ENCODE data around the gene C4A. TPM values are rescaled to one million over a fixed set of nuclear protein-coding genes. Genes with fewer than 3 reads are reported as not detected.
"Not testable (repeated sequence)": the region's sequence is repeated elsewhere in the genome, so short reads cannot be mapped to it uniquely, and the experiment has no call there.

C4A gene
- total and polyA plus RNA-seq, 2 of the 8 experiments (the other 6 are each of a cell fraction or from before 2014, with no cell fraction given): 0.62 to 2.4 TPM

GRCh38 chr6:32012941-32013617 is 31.2 kb downstream of the C4A start:
- H3K9ac ChIP-seq (replicated peaks in 1 of 4; ENCODE audit: extremely low read depth in 1 of 4, low read depth in 3 of 4, low read length in 3 of 4); H3K79me2 ChIP-seq (ENCODE audit: control insufficient read depth in 1 of 2, insufficient read depth in 2 of 2, low read length in 2 of 2); H3K23me2 ChIP-seq (ENCODE audit: low read depth, low read length); H3K4me3 ChIP-seq (ENCODE audit: extremely low read depth in 1 of 4, insufficient read depth in 2 of 4, low read depth in 3 of 4, low read length in 4 of 4); H3K4me1 ChIP-seq (replicated peaks in 1 of 4; ENCODE audit: control insufficient read depth in 3 of 4, insufficient read depth in 4 of 4, low read length in 3 of 4); H3K56ac ChIP-seq (replicated peaks; ENCODE audit: insufficient read length, low read depth, low read length); H3K9me3 ChIP-seq (ENCODE audit: insufficient read depth in 2 of 2, low read depth in 1 of 2, low read length in 1 of 2); H3K23ac ChIP-seq (ENCODE audit: insufficient read length); H4K8ac ChIP-seq (ENCODE audit: extremely low read depth, insufficient read depth, low read length); H3K27ac ChIP-seq (ENCODE audit: low read depth, low read length); H3K79me1 ChIP-seq (ENCODE audit: low read depth, low read length); H2BK120ac ChIP-seq (replicated peaks; ENCODE audit: low read depth, low read length); H2BK5ac ChIP-seq (ENCODE audit: low read depth, low read length); H2AFZ ChIP-seq (ENCODE audit: low read length); H3K36me3 ChIP-seq (ENCODE audit: control insufficient read depth in 2 of 4, insufficient read depth in 4 of 4, low read length in 3 of 4); H3K4me2 ChIP-seq (ENCODE audit: insufficient read depth in 1 of 2, low read depth in 2 of 2, low read length in 2 of 2); H3K4ac ChIP-seq (replicated peaks; ENCODE audit: insufficient read length, low read depth, low read length); H4K91ac ChIP-seq (replicated peaks; ENCODE audit: insufficient read length, low read length); H4K20me1 ChIP-seq (replicated peaks in 1 of 2; ENCODE audit: control insufficient read depth in 1 of 2, insufficient read depth in 2 of 2, low read length in 2 of 2); POLR2A ChIA-PET (ENCODE audit: partially characterized antibody); H2BK20ac ChIP-seq (ENCODE audit: low read length); H2AK5ac ChIP-seq (ENCODE audit: low read depth, low read length); FAIRE-seq; H2BK12ac ChIP-seq (ENCODE audit: low read depth, low read length); H3K18ac ChIP-seq (ENCODE audit: extremely low read depth, low read length); H3K27me3 ChIP-seq (replicated peaks in 1 of 4; ENCODE audit: control insufficient read depth in 3 of 4, extremely low read depth in 1 of 4, insufficient read depth in 3 of 4, low read length in 3 of 4); H2BK15ac ChIP-seq (ENCODE audit: low read length); H4K5ac ChIP-seq (ENCODE audit: insufficient read length, low read depth, low read length); CTCF ChIA-PET (ENCODE audit: partially characterized antibody); H3K14ac ChIP-seq (ENCODE audit: insufficient read length): not testable (repeated sequence)
- WGBS, 2 experiments (ENCODE audit: extremely low coverage in 1 of 2, insufficient coverage in 1 of 2, insufficient read length in 1 of 2, insufficient replicate concordance in 2 of 2, low coverage in 1 of 2, low lambda C conversion rate in 2 of 2, missing lambda C conversion rate in 1 of 2): no CpG with 5 or more reads among the region's 17 CpGs
- peak in 1 of 2 experiments; percentile 20 for DNase-seq (ENCODE audit: low read depth in 1 of 2, low spot score in 2 of 2)

- H3K56ac ChIP-seq (replicated peaks; ENCODE audit: insufficient read length, low read depth, low read length); H4K20me1 ChIP-seq (replicated peaks in 1 of 2; ENCODE audit: control insufficient read depth in 1 of 2, insufficient read depth in 2 of 2, low read length in 2 of 2); H2BK20ac ChIP-seq (ENCODE audit: low read length); H3K27ac ChIP-seq (ENCODE audit: low read depth, low read length); POLR2A ChIA-PET (ENCODE audit: partially characterized antibody); DNase-seq (ENCODE audit: low read depth in 1 of 2, low spot score in 2 of 2); H3K4me2 ChIP-seq (ENCODE audit: insufficient read depth in 1 of 2, low read depth in 2 of 2, low read length in 2 of 2); H3K4me3 ChIP-seq (ENCODE audit: extremely low read depth in 1 of 4, insufficient read depth in 2 of 4, low read depth in 3 of 4, low read length in 4 of 4); H3K79me2 ChIP-seq (ENCODE audit: control insufficient read depth in 1 of 2, insufficient read depth in 2 of 2, low read length in 2 of 2); H3K14ac ChIP-seq (ENCODE audit: insufficient read length); H3K18ac ChIP-seq (ENCODE audit: extremely low read depth, low read length); H3K27me3 ChIP-seq (replicated peaks in 1 of 4; ENCODE audit: control insufficient read depth in 3 of 4, extremely low read depth in 1 of 4, insufficient read depth in 3 of 4, low read length in 3 of 4); H2AFZ ChIP-seq (ENCODE audit: low read length); H4K5ac ChIP-seq (ENCODE audit: insufficient read length, low read depth, low read length); H2BK5ac ChIP-seq (ENCODE audit: low read depth, low read length); H3K36me3 ChIP-seq (ENCODE audit: control insufficient read depth in 2 of 4, insufficient read depth in 4 of 4, low read length in 3 of 4); H3K23ac ChIP-seq (ENCODE audit: insufficient read length); H3K9ac ChIP-seq (replicated peaks in 1 of 4; ENCODE audit: extremely low read depth in 1 of 4, low read depth in 3 of 4, low read length in 3 of 4); H3K23me2 ChIP-seq (ENCODE audit: low read depth, low read length); H2BK120ac ChIP-seq (replicated peaks; ENCODE audit: low read depth, low read length); H2AK5ac ChIP-seq (ENCODE audit: low read depth, low read length); H2BK15ac ChIP-seq (ENCODE audit: low read length); H3K4me1 ChIP-seq (replicated peaks in 1 of 4; ENCODE audit: control insufficient read depth in 3 of 4, insufficient read depth in 4 of 4, low read length in 3 of 4); H3K9me3 ChIP-seq (ENCODE audit: insufficient read depth in 2 of 2, low read depth in 1 of 2, low read length in 1 of 2); H3K4ac ChIP-seq (replicated peaks; ENCODE audit: insufficient read length, low read depth, low read length); H4K91ac ChIP-seq (replicated peaks; ENCODE audit: insufficient read length, low read length); FAIRE-seq; CTCF ChIA-PET (ENCODE audit: partially characterized antibody); H2BK12ac ChIP-seq (ENCODE audit: low read depth, low read length); H3K79me1 ChIP-seq (ENCODE audit: low read depth, low read length); H4K8ac ChIP-seq (ENCODE audit: extremely low read depth, insufficient read depth, low read length): not testable (repeated sequence)
- no CpG with 5 or more reads among the region's 5 CpGs for WGBS, 2 experiments (ENCODE audit: extremely low coverage in 1 of 2, insufficient coverage in 1 of 2, insufficient read length in 1 of 2, insufficient replicate concordance in 2 of 2, low coverage in 1 of 2, low lambda C conversion rate in 2 of 2, missing lambda C conversion rate in 1 of 2)
Observed at GRCh38 chr6:32013738-32014137, 31.9 kb downstream of the C4A start.

Data from H1 (cell line).